Measurements from ENCODE around the gene SCRN1. TPM values are rescaled to one million over a fixed set of nuclear protein-coding genes. Genes with fewer than 3 reads are reported as not detected.

Gene SCRN1
- total RNA-seq, 1 experiment from 2014 or later, result 116 TPM

DNA sequence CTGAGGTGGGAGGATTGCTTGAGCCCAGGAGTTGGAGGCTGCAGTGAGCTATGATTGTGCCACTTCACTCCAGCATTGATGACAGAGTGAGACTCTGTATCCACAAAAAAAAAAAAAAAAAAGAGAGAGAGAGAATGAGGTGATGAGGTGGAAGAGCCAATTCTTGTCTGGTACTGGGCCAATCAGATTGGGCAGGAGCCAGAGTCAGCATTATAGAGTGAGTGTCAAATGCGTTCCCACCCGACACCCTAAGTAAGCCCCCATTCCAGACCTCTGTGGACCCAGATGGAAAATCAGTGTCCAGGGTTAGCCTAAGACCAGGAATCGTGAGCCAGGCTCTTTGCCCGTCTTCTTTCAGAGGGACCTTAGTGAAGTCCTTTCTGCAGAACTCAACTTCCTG is 99.3 kb downstream of the SCRN1 start:
- Mint-ChIP-seq H3K27ac (ENCODE audit: unreplicated experiment) (no peak overlapping the region), H3K27me3 (ENCODE audit: unreplicated experiment) (no peaks in the 10 kb centered on the region), H3K4me3 (ENCODE audit: low read depth, unreplicated experiment) (no peak overlapping the region), H3K36me3 (ENCODE audit: insufficient read depth, unreplicated experiment) (no peaks in the 10 kb centered on the region), H3K9me3 (ENCODE audit: low read depth, unreplicated experiment) (no peaks in the 10 kb centered on the region), H3K4me1 (ENCODE audit: low read depth, unreplicated experiment) (no peaks in the 10 kb centered on the region)
- no peak for DNase-seq
- BruUV-seq (replicated peaks), result no TSS peak
- TF ChIP-seq, protein P1, sequence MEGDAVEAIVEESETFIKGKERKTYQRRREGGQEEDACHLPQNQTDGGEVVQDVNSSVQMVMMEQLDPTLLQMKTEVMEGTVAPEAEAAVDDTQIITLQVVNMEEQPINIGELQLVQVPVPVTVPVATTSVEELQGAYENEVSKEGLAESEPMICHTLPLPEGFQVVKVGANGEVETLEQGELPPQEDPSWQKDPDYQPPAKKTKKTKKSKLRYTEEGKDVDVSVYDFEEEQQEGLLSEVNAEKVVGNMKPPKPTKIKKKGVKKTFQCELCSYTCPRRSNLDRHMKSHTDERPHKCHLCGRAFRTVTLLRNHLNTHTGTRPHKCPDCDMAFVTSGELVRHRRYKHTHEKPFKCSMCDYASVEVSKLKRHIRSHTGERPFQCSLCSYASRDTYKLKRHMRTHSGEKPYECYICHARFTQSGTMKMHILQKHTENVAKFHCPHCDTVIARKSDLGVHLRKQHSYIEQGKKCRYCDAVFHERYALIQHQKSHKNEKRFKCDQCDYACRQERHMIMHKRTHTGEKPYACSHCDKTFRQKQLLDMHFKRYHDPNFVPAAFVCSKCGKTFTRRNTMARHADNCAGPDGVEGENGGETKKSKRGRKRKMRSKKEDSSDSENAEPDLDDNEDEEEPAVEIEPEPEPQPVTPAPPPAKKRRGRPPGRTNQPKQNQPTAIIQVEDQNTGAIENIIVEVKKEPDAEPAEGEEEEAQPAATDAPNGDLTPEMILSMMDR (IDR thresholded peaks at IDR 0.05; ENCODE audit: unreplicated experiment), result no peak
- intact Hi-C loops (cut with micrococcal nuclease; ENCODE audit: unreplicated experiment), result no loop called here
- CTCF ChIA-PET, result interaction anchor here (0.6 to 0.8 kb wide), 2 partner anchors 12 to 34 kb away, joined by 3 read pairs; no protein-coding TSS in a partner anchor

DNA sequence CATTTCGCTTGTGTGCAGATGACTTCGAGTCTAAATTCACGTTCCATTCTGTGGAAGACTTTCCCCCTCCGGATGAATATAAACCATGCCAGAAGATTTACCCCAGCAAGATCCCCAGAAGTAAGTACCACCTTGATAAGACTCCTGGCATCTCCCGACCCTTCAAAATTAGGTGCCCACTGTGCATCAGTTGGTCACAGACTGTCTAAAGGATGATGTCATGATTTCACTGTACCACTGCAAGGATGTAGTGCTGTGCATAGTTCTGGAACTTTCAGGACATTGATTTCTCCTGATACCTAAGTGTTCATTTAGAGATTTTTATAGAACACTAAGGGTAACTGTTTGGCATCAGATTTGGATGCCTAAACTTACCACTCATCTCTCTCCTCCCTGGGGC is 100.3 kb downstream of the SCRN1 start:
- no peak for DNase-seq
- H3K4me3 Mint-ChIP-seq (ENCODE audit: low read depth, unreplicated experiment), result no peak overlapping the region
- no peaks in the 10 kb centered on the region for H3K4me1 Mint-ChIP-seq (ENCODE audit: low read depth, unreplicated experiment)
- intact Hi-C loops (cut with micrococcal nuclease; ENCODE audit: unreplicated experiment), result no loop called here
- CTCF ChIA-PET, result interaction anchor here (0.5 to 0.8 kb wide), 2 partner anchors 11 to 20 kb away, joined by 3 to 5 read pairs; no protein-coding TSS in a partner anchor
- no peaks in the 10 kb centered on the region for H3K36me3 Mint-ChIP-seq (ENCODE audit: insufficient read depth, unreplicated experiment)
- H3K27ac Mint-ChIP-seq (ENCODE audit: unreplicated experiment), result no peak overlapping the region
- TF ChIP-seq, protein P1 (IDR thresholded peaks at IDR 0.05; ENCODE audit: unreplicated experiment), result no peak
- H3K27me3 Mint-ChIP-seq (ENCODE audit: unreplicated experiment), result no peaks in the 10 kb centered on the region
- H3K9me3 Mint-ChIP-seq (ENCODE audit: low read depth, unreplicated experiment), result no peaks in the 10 kb centered on the region
- BruUV-seq (replicated peaks), result no TSS peak

DNA sequence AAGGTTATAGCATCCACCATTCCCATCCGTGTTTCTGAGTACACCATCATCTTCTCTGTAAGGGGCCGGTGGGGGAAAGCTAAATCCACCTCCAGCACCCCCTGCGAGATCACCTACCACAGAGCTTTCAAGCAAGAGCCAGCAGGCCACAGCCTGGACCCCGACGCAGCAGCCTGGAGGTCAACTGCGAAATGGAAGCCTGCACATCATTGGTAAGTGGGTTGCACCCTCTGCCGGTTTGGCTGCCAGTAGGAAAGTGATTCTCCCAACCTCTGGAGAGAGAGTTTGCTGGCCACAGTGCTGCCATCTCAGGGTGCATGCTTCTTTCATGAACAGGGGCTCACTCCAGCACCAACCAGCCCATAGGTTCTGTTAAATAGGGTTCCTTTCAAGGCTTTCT is 101.6 kb downstream of the SCRN1 start:
- Mint-ChIP-seq H3K9me3 (ENCODE audit: low read depth, unreplicated experiment) (no peaks in the 10 kb centered on the region), H3K4me3 (ENCODE audit: low read depth, unreplicated experiment) (no peak overlapping the region), H3K27me3 (ENCODE audit: unreplicated experiment) (no peaks in the 10 kb centered on the region), H3K36me3 (ENCODE audit: insufficient read depth, unreplicated experiment) (no peaks in the 10 kb centered on the region), H3K27ac (ENCODE audit: unreplicated experiment) (no peak overlapping the region), H3K4me1 (ENCODE audit: low read depth, unreplicated experiment) (no peaks in the 10 kb centered on the region)
- DNase-seq, result no peak
- BruUV-seq (replicated peaks), result no TSS peak
- intact Hi-C loops (cut with micrococcal nuclease; ENCODE audit: unreplicated experiment), result no loop called here
- TF ChIP-seq, protein P1 (IDR thresholded peaks at IDR 0.05; ENCODE audit: unreplicated experiment), result no peak
- CTCF ChIA-PET, result no interaction called here

DNA sequence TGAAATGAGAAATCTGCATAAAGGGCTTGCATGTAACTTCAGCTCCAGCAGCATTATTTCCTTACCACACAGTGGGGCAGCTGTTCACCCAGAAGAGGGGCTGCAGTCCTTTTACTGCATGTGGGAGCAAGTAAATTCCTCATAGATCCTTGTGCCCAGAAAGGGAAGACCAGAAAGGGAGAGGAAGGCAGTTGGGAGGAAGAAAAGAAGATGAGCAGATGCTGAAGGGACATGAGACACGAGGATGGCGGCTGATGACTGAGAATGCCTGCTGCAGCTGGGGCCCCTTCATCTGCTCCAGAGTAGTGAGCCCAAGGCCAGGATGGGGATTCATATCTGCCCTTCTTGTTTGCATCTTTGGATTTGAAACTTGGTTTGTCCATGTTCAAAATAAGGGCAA is 102.8 kb downstream of the SCRN1 start:
- TF ChIP-seq, protein P1 (IDR thresholded peaks at IDR 0.05; ENCODE audit: unreplicated experiment), result no peak
- intact Hi-C loops (cut with micrococcal nuclease; ENCODE audit: unreplicated experiment), result no loop called here
- Mint-ChIP-seq H3K36me3 (ENCODE audit: insufficient read depth, unreplicated experiment) (no peaks in the 10 kb centered on the region), H3K9me3 (ENCODE audit: low read depth, unreplicated experiment) (no peaks in the 10 kb centered on the region), H3K27ac (ENCODE audit: unreplicated experiment) (no peak overlapping the region), H3K27me3 (ENCODE audit: unreplicated experiment) (no peaks in the 10 kb centered on the region), H3K4me1 (ENCODE audit: low read depth, unreplicated experiment) (no peaks in the 10 kb centered on the region), H3K4me3 (ENCODE audit: low read depth, unreplicated experiment) (no peak overlapping the region)
- BruUV-seq (replicated peaks), result no TSS peak
- DNase-seq, result no peak
- CTCF ChIA-PET, result no interaction called here
